HG03159 (cell line): Measurements from ENCODE around the gene FCHSD2.

Experiments used
- ATAC-seq: cut with Tn5 transposase; IDR thresholded peaks from one replicate; pipeline ENCODE4 v1.9.1; 2021; ENCODE audit warnings: mild to moderate bottlenecking, moderate library complexity; ENCODE audit not compliant: unreplicated experiment

Gene FCHSD2

DNA sequence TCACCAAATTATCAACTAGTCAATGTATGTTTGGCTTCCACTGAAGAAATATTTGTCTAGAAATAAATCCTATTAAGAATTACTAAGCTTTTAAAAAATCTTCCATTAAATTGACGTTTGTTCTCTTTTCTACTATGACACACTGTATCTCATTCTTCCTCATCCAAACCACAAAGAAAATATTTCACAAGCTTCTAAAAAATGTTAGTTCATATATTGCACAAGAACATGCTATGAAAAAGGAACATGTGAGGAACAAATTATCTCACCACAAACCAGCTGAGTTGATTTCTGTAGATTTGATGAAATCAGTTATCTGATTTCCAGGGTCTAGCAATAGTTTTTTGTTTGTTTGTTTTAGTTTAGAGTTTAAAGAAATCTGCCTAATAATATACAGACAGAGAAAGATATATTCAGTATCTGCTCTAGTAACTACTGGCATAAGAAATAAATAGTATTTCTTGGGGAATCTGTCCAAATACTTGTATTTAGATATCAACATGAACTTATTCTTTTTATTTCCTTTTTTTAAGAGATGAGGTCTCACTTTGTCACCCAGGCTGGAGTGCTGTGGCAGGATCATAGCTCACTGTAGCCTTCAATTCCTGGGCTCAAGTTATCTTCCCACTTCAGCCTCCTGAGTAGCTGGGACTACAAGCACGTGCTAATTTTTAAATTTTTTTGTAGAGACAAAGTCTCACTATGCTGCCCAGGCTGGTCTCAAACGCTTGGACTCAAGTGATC is 166.2 kb downstream of the FCHSD2 start:
- ATAC-seq: no peak

DNA sequence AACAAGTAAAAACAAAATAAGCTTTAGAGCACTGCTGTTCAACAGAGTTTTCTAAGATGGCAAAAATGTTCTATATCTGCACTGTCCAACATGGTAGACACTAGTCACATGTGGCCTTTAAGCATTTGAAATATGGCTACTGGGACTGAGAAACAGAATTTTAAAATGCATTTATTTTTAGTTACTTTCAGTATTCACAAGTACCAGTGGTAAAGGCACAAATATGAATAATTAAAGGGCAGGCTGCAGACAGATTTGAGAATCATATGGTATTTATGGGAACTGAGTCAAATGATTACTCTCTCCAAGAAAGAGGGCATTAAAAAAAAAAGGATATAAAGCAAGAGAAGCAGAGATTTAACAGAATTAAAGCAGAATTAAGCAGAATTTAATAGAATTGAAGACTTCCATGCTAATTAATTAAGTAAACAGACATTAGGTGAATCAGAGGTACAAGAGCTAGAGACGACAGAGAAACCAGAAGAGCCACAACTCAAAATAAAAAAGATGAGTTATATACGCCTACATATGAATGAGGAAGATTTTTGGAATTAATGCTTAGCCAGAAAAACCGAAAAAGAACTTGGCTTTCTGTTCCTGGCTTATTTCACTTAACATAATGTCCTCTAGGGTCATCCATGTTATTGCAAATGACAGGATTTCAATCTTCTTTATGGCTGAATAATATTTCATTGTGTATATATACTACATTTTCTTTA is 167.5 kb downstream of the FCHSD2 start:
- no peak for ATAC-seq

DNA sequence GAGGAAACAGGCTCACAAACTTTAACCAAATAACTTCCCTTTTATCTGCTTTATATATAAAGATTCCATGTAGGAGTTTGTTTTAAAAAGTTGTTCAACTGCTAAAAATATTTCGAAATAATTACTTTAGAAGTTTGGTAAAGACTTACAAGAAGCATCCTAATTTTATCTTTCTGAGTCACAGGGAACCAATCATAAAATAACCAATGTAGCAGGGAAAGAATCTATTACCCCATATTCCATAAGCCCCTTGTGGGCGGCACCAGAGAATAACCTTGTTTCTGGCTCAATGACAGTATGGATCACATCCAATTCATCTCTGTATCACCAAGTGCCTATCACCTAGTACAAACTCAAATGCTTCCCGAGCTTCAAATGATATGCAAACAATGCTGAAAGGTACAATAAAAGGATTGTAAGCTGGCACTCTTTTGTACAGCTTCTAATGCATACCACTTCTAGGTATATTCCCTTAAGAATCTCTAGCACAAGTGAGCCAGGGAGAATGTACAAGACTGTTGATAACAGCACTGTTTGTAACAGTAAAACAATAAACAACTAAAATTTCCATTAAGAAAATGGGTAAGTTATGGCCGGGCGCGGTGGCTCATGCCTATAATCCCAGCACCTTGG is 169.5 kb downstream of the FCHSD2 start:
- no peak for ATAC-seq

DNA sequence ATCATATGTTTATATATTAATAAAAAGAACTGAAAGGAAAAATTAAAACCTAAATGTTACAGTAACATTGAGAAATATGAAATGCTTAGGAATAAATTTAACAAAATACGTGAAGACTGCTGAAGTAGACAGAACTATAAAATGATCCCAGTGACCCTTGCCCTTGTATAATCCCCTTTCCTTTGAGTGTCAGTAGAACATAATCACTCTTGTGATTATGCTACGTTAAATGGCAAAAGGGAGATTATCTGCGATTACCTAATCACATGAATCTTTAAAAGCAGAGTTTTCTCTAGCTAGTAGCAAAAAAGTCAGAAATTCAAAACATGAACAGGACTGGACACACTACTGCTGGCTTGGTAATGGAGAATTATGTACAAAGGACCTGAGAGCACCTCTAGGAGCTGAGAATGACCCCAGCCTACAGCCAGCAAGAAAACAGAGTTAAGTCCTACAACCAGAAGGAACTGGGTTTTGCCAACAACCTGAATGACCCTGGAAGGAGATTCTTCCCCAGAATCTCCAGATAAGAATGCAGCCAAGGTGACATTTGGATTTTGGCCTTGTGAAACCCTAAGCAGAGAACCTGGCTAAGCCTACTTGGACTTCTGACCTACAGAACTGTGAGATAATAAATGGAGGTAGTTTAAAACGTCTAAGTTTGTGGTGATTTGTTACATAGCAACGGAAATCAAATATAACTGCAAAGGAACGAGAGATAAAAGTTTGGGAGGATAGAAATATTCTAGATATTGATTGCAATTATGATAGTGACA is 170.7 kb downstream of the FCHSD2 start:
- no peak for ATAC-seq

DNA sequence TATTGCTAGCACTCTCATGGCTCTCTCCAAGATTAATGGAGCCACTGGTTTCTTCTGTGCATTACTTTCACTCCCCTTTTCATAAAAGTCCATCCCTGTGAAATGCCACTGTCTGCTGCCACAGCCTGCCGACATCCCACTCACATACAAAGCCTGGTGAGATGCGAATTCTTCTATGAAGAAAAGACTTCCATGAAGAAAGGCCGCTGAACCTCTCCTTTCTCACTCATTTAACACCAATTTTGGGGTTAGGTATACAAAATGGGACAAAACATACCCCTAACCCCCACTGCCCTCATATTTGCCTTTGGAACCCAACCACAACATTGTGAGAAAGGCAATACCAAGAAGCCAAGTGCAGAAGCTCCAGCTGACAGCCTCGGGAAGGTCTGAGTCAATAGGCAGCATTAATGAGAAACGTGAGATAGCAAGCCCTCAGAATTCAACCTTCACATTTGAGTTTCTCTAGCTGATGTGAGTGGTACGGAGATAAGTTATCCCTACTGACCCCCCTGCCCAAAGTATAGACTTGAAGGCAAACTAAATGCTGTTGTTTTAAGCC is 171.5 kb downstream of the FCHSD2 start:
- ATAC-seq: no peak

DNA sequence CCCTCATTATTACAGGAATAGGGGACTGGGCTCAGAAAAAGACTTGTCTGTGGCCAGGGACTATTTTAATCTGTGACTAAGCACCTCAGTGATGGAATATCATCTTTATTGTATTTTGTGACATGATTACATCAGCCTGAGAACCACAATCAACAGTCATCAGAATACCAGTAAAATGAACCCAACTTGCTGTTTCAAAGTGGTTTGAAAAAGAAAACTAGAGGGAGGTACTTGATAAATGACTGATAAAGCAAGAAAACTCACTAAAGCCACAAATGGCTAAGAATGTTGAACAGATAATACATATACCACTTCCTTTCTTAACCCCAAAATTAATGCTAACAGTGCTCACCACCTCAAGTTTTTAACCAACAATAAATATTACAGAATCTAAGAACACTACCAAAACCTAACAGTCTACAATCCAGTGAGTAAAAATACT is 172.2 kb downstream of the FCHSD2 start:
- ATAC-seq: peak; percentile 63

DNA sequence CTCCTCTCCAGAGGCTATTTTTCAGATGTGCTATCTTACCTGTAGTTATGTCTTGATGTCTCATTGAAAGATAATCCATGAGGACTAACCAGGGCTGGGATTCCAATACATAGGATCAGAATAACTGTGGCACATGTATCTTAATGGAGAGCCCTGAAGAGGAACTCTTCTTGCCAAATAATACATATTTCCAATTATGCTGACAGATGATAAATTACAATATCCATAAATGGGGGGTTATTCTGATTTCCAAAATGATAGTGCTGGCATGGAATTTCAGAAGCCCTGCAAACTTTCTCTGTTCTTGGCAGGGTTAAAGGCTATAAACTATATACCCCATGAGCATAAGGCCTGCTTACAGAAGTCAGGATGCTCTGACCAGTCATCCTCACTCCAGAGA is 173.7 kb downstream of the FCHSD2 start:
- ATAC-seq: no peak

DNA sequence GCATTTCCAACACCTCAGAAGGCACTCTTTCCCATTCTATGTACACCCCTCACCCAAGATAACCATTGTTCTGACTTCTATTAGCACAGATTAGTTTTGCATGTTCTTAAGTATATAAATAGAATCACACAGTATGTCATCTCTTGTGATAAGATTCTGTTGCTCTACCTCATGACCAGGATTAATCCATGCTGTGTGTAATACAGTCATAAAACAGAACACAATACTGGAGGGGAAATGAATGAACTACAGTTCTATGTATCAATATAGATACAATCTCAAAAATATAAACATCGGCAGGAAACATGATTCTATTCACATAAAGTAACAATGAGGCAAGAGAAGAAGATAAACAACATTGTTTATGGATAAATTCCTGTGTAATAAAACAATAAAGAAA is 176.4 kb downstream of the FCHSD2 start:
- ATAC-seq: no peak

DNA sequence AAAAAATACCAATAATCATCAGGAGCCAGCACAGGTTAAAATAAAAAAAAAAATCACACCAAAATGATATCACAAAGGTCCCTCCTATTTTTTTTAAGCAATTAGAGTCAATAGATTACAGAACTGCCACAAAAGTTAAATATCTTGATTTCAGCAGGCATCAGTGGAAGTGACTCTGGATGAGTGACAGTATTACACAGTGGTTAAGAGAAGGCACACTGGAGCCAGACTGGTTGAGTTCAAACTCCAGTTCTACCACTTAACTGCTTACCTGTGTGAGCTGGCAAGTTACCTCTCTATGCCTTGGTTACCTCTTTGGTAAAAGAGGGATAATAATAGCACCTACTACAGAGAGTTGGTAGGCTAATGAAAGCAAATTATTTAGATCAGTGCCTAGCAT is 179.4 kb downstream of the FCHSD2 start:
- ATAC-seq: no peak

DNA sequence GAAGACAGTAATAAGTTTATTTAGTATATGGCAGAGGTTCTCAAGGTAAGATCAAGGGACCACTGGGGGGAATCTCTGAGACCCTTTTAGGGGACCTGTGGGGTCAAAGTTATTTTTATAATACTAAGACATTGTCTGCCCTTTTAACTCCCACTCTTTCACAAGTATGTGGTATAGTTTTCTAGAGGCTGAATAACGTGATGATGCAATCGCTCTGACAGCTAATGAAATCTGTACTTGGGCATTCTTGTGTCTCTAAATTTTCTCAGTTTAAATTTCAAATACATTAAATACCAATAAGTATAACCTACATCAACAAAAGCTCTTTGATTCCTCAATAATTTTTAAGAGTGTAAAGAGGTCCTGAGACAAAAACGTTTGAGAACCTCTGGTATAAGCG is 180.0 kb downstream of the FCHSD2 start:
- no peak for ATAC-seq

DNA sequence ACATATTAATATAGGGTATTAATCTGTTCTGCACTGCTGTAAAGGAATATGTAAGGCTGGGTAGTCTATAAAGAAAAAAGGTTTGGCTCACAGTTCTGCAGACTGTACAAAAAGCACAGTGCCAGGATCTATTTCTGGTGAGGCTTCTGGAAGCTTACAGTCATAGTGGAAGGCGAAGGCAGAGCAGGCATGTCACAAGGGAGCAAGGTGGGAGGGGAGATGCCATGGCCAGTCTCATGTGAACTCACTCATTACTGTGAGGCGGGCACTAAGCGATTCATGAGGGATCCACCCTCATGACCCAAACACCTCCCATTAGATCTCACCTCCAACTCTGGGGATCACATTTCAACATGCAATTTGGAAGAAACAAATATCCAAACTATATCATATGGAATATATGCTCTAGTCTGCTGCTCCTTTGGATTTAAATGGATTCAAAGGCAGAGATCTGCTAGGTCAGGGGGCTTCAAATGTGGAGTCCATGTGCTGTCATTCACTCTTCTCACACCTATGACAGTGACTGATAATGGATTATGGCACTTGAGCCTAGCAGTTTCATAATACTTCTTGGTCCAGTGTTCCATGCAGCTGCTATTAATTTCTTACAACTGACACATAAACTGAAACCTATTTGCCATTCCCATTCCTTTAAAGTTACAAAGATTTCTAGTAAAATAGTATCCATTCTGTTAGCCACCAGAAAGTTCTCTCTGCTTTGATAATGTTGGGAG is 182.0 kb downstream of the FCHSD2 start:
- no peak for ATAC-seq

DNA sequence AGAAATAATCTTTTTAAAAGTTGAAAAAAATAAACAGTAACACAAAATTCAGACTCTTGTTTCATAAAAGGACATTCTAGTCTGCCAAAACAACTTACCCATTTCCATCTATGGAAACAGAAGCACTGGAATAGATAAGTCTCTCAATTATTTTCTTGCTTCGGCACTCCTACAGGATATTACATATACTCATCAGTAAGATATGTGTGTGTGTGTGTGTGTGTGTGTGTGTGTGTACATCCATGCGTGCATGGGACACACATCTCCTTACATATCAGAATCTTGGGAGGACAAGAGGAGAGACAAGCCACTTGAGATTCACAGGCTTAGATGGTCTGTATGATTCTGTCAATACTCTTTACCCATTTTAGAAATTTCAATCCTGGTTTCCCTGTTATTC is 183.3 kb downstream of the FCHSD2 start:
- no peak for ATAC-seq

DNA sequence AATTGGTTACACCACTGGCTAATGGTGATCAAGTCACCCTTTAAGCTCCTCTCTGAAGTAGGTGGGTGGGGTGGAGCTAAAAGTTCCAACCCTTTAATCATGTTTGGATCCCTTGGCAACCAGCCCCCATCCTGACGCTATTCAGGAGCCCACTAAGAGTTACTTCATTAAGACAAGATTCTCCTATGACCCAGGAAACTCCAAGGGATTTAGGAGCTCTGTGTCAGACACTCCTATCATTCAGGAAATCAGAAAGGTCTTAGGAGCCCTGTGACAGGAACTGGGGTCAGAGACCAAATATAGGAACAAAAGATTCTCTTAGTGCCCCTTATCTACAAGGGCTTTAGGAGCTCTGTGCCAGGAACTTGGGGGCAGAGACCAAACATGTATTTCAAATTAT is 186.7 kb downstream of the FCHSD2 start:
- no peak for ATAC-seq

DNA sequence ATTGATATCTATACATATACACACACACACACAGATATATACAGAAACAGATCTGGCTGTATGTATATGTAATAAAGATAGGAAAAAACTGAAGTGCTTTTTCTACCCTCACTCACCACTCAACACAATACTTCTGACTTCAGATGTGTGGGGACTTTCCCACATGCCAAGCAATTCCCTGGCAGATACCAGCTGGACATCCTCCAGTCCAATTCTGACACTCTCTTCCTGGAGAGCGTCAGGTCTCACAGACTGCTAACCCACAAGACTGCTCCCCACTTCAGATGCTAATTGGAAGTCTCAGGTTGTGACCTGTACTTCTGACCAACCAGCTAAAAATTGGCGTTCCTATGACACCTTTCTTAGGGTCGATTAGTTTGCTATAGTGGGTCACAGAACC is 187.3 kb downstream of the FCHSD2 start:
- ATAC-seq: no peak

DNA sequence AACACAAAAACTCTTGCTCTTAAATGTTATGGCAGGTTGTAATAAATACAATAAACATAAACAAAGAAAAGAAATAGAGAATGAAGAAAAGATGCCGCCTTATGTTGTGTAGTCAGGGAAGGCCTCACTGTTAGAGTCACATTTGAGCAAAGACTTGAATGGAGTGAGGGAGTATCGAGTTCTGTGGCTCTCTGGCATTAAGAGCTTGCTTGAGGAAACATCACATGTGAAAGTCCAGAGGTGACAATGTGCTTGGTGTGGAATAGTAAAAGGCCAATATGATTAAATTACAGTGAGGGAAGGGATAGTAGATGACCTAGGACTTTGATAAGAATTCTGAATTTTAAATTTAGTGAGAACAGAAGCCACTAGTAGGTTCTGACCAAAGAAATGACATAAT is 188.5 kb downstream of the FCHSD2 start:
- no peak for ATAC-seq

DNA sequence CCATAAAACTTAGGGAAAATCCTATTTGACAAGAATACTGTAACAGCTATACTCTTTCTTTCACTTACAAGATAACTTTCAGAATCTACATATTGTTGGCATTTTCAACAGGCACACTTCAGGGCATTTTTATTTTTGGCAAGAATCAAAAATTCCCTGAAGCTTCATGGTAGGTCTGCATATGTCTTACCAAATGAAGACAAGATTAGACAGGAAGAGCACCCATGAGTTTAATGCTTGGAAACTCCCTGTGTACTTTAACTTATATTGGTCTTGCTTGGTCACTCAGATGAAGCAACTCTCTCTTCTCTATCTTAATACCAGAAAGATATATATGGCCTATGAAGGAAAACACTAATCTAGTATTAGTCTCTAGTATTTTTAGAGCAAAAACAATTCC is 190.2 kb downstream of the FCHSD2 start:
- no peak for ATAC-seq

DNA sequence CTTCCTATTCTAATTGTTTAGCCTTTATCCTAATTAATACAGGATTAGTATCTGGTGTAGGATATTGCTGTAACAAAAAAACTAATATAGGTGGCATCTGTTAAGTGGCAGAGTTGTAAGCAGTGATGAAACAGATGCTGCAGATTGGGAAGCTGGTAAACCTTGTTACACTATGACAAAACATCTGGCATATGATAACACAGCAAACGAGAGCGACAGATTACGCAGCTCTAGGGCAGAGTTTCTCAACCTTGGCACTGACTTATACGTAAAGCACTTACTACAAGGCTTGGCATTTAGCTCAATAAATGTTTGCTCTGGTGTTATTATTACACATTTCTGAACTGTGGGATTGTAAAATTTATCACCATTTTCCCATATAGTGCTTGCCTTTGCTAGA is 190.9 kb downstream of the FCHSD2 start:
- no peak for ATAC-seq

DNA sequence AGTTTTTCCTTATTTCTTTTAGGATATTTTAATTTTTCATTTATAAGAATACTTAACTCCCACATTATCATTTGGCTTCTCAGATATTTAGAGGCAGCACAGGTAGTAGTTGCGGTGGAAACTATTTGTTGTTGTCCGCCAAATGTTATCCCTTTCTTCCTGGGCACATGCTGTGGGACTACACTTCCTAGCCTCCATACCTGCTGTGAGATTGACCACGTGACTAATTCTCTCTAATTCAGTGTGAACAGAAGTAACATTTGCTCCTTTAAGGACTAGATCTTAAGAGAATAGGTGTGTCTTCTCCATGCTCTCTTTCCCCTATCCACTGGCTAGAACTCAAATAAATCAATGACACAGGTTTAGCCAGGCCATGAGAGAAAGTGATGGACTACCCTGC is 191.4 kb downstream of the FCHSD2 start:
- ATAC-seq: no peak

DNA sequence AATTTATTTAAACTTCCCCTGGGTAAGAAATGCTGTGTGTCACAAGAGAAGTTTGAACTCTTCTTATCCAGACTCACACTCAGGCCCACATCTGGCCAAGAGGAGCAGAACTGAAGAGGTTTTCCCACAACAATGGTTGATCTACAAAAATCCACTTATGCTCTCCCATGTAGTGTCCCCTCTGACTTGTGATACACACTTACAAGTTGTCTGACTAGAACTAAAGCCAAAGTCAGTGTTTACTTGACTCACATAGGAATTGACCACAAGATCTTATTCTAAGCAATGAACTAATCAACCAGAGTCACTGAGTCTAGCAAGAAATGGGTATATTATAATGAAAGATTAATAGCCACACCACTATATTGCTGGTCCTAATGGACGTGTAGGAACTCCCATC is 194.9 kb downstream of the FCHSD2 start:
- ATAC-seq: no peak

DNA sequence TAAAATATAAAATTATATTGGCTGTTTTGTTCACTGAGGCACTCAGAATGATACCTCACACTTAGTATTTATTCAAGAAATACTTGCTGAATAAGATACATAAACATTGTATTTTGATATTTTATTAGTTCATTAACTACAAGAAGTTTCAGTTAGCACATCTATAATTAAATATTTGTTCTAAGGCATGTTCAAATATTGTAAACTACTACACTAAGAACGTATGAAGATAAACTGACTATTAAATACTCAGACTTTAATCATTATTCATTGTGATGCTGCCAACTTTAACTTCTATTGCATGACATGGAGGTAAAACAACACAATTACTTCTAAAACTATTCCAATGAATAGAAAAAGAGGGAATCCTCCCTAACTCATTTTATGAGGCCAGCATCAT is 198.5 kb downstream of the FCHSD2 start:
- ATAC-seq: no peak
